ENCODE results near the gene NT5DC4.

Gene NT5DC4

GRCh38 chr2:112720785-112721184 lies at the start of gene NT5DC4:
NT5DC4 (plus strand) TSS chr2:112721020; CDS start chr2:112721080, 60 bp downstream.
- DNase-seq = no peak

GRCh38 chr2:112671801-112672200 lies 49.0 kb upstream of the NT5DC4 start:
- DNase-seq = no peak

- no peak for DNase-seq
Measured at GRCh38 chr2:112673008-112673407, 47.8 kb upstream of the NT5DC4 start.

- no peak for DNase-seq
Measured at GRCh38 chr2:112674229-112674628, 46.6 kb upstream of the NT5DC4 start.

GRCh38 chr2:112679484-112679883 lies 41.3 kb upstream of the NT5DC4 start:
- no peak for DNase-seq

GRCh38 chr2:112680666-112681101 lies 40.1 kb upstream of the NT5DC4 start:
- no peak for DNase-seq

GRCh38 chr2:112682101-112682500 lies 38.7 kb upstream of the NT5DC4 start:
- DNase-seq = no peak

GRCh38 chr2:112683550-112684414 lies 37.0 kb upstream of the NT5DC4 start:
- no peak for DNase-seq

- no peak for DNase-seq
Measured at GRCh38 chr2:112684415-112684775, 36.4 kb upstream of the NT5DC4 start.

GRCh38 chr2:112685271-112685884 lies 35.4 kb upstream of the NT5DC4 start:
- no peak for DNase-seq

- DNase-seq = no peak
Measured at GRCh38 chr2:112686348-112687217, 34.2 kb upstream of the NT5DC4 start.

- no peak for DNase-seq
Measured at GRCh38 chr2:112687522-112687921, 33.3 kb upstream of the NT5DC4 start.

GRCh38 chr2:112688086-112688880 lies 32.5 kb upstream of the NT5DC4 start:
- DNase-seq = no peak

GRCh38 chr2:112690853-112691401 lies 29.9 kb upstream of the NT5DC4 start:
- peak; percentile 49 for DNase-seq

- DNase-seq = no peak
Measured at GRCh38 chr2:112691881-112692281, 28.9 kb upstream of the NT5DC4 start.

GRCh38 chr2:112692495-112692911 lies 28.3 kb upstream of the NT5DC4 start:
- peak; percentile 56 for DNase-seq

GRCh38 chr2:112692918-112693317 lies 27.9 kb upstream of the NT5DC4 start:
- DNase-seq = no peak

GRCh38 chr2:112693596-112693995 lies 27.2 kb upstream of the NT5DC4 start:
- no peak for DNase-seq

- DNase-seq = no peak
Measured at GRCh38 chr2:112694182-112694581, 26.6 kb upstream of the NT5DC4 start.

GRCh38 chr2:112698834-112699515 lies 21.8 kb upstream of the NT5DC4 start:
- DNase-seq = no peak

GRCh38 chr2:112699984-112700667 lies 20.7 kb upstream of the NT5DC4 start:
- no peak for DNase-seq

All from activated effector memory CD4-positive, alpha-beta T cell treated with Interleukin-2 at 50 U/mL for 16 hours (primary cell).